Measurements from ENCODE around the gene SLC10A3. TPM values are rescaled to one million over a fixed set of nuclear protein-coding genes. Genes with fewer than 3 reads are reported as not detected.

The SLC10A3 gene
- total RNA-seq, 1 donor from 2014 or later = 17.5 TPM

GRCh38 chrX:154486052-154486395 lies 4.4 kb downstream of the SLC10A3 start:
- intact Hi-C loops (cut with micrococcal nuclease) = loop anchor here (5.0 kb wide), 1 partner anchor 46 kb away; no protein-coding TSS in a partner anchor
- DNase-seq (ENCODE audit: low spot score) = peak; percentile 29
- Mint-ChIP-seq H3K4me3 (ENCODE audit: low read depth) (peak overlapping the region; percentile 21), H3K4me1 (ENCODE audit: low read depth) (peaks cover 15% of the 10 kb centered on the region), H3K36me3 (ENCODE audit: low read depth) (peaks cover 31% of the 10 kb centered on the region), H3K27ac (no peak overlapping the region), H3K27me3 (ENCODE audit: low read depth) (no peaks in the 10 kb centered on the region), H3K9me3 (no peaks in the 10 kb centered on the region)

- Mint-ChIP-seq H3K4me3 (ENCODE audit: low read depth) (peak overlapping the region; percentile 71), H3K27ac (peak overlapping the region; percentile 58), H3K27me3 (ENCODE audit: low read depth) (no peaks in the 10 kb centered on the region), H3K4me1 (ENCODE audit: low read depth) (peaks cover 15% of the 10 kb centered on the region), H3K36me3 (ENCODE audit: low read depth) (peaks cover 31% of the 10 kb centered on the region), H3K9me3 (no peaks in the 10 kb centered on the region)
- no peak for DNase-seq (ENCODE audit: low spot score)
- intact Hi-C loops (cut with micrococcal nuclease) = loop anchor here (5.0 kb wide), 1 partner anchor 47 kb away; no protein-coding TSS in a partner anchor
Observed at GRCh38 chrX:154485150-154486051, 5.0 kb downstream of the SLC10A3 start.

- Mint-ChIP-seq H3K36me3 (ENCODE audit: low read depth) (peaks cover 31% of the 10 kb centered on the region), H3K9me3 (no peaks in the 10 kb centered on the region), H3K4me1 (ENCODE audit: low read depth) (peaks cover 12% of the 10 kb centered on the region), H3K27me3 (ENCODE audit: low read depth) (no peaks in the 10 kb centered on the region), H3K4me3 (ENCODE audit: low read depth) (peak overlapping the region; percentile 71), H3K27ac (no peak overlapping the region)
- intact Hi-C loops (cut with micrococcal nuclease) = loop anchor here (5.0 kb wide), 1 partner anchor 48 kb away; no protein-coding TSS in a partner anchor
- no peak for DNase-seq (ENCODE audit: low spot score)
Observed at GRCh38 chrX:154484255-154485149, 5.9 kb downstream of the SLC10A3 start.

GRCh38 chrX:154483325-154483724 lies 7.1 kb downstream of the SLC10A3 start:
- H3K27me3 Mint-ChIP-seq (ENCODE audit: low read depth) = no peaks in the 10 kb centered on the region
- H3K4me1 Mint-ChIP-seq (ENCODE audit: low read depth) = peaks cover 13% of the 10 kb centered on the region
- H3K9me3 Mint-ChIP-seq = no peaks in the 10 kb centered on the region
- intact Hi-C loops (cut with micrococcal nuclease) = no loop called here
- peak overlapping the region; percentile 42 for H3K27ac Mint-ChIP-seq
- DNase-seq (ENCODE audit: low spot score) = no peak
- H3K4me3 Mint-ChIP-seq (ENCODE audit: low read depth) = peak overlapping the region; percentile 26
- peaks cover 25% of the 10 kb centered on the region for H3K36me3 Mint-ChIP-seq (ENCODE audit: low read depth)

GRCh38 chrX:154482786-154483185 lies 7.6 kb downstream of the SLC10A3 start:
- H3K27ac Mint-ChIP-seq = no peak overlapping the region
- H3K36me3 Mint-ChIP-seq (ENCODE audit: low read depth) = peaks cover 20% of the 10 kb centered on the region
- no peaks in the 10 kb centered on the region for H3K27me3 Mint-ChIP-seq (ENCODE audit: low read depth)
- peaks cover 14% of the 10 kb centered on the region for H3K4me1 Mint-ChIP-seq (ENCODE audit: low read depth)
- H3K9me3 Mint-ChIP-seq = no peaks in the 10 kb centered on the region
- no peak for DNase-seq (ENCODE audit: low spot score)
- H3K4me3 Mint-ChIP-seq (ENCODE audit: low read depth) = no peak overlapping the region
- intact Hi-C loops (cut with micrococcal nuclease) = no loop called here

- H3K4me3 Mint-ChIP-seq (ENCODE audit: low read depth) = no peak overlapping the region
Observed at GRCh38 chrX:154481911-154482601, 8.4 kb downstream of the SLC10A3 start.

GRCh38 chrX:154481195-154481594 lies 9.2 kb downstream of the SLC10A3 start:
- Mint-ChIP-seq H3K9me3 (no peaks in the 10 kb centered on the region), H3K27me3 (ENCODE audit: low read depth) (no peaks in the 10 kb centered on the region), H3K4me3 (ENCODE audit: low read depth) (no peak overlapping the region), H3K36me3 (ENCODE audit: low read depth) (peaks cover 17% of the 10 kb centered on the region), H3K27ac (peak overlapping the region; percentile 22), H3K4me1 (ENCODE audit: low read depth) (peaks cover 15% of the 10 kb centered on the region)
- intact Hi-C loops (cut with micrococcal nuclease) = no loop called here
- DNase-seq (ENCODE audit: low spot score) = no peak

More at GRCh38 chrX:154481911-154482601, 8.4 kb downstream of the SLC10A3 start:
- Mint-ChIP-seq H3K9me3 (no peaks in the 10 kb centered on the region), H3K27ac (no peak overlapping the region), H3K4me1 (ENCODE audit: low read depth) (peaks cover 15% of the 10 kb centered on the region), H3K27me3 (ENCODE audit: low read depth) (no peaks in the 10 kb centered on the region), H3K36me3 (ENCODE audit: low read depth) (peaks cover 17% of the 10 kb centered on the region)
- intact Hi-C loops (cut with micrococcal nuclease) = no loop called here
- DNase-seq (ENCODE audit: low spot score) = no peak

GRCh38 chrX:154478728-154479622 lies 11.5 kb downstream of the SLC10A3 start, which contains the start of gene LAGE3:
Gene LAGE3 (minus strand): TSS chrX:154479281. CDS start chrX:154478915, 366 bp downstream.
- H3K36me3 Mint-ChIP-seq (ENCODE audit: low read depth) = peaks cover 11% of the 10 kb centered on the region
- peaks cover 14% of the 10 kb centered on the region for H3K4me1 Mint-ChIP-seq (ENCODE audit: low read depth)
- H3K27ac Mint-ChIP-seq = peak within 1 kb of the TSS; percentile 94
- no peaks in the 10 kb centered on the region for H3K9me3 Mint-ChIP-seq
- H3K27me3 Mint-ChIP-seq (ENCODE audit: low read depth) = no peaks in the 10 kb centered on the region
- intact Hi-C loops (cut with micrococcal nuclease) = loop anchor here (1.0 to 5.0 kb wide), 3 partner anchors 37 to 551 kb away; partner anchors contain the start of genes FAM3A and FAM50A
- peak; percentile 92 for DNase-seq (ENCODE audit: low spot score)
- H3K4me3 Mint-ChIP-seq (ENCODE audit: low read depth) = peak within 1 kb of the TSS; percentile 91

GRCh38 chrX:154477891-154478477 lies 12.4 kb downstream of the SLC10A3 start:
- Mint-ChIP-seq H3K4me1 (ENCODE audit: low read depth) (peaks cover 10% of the 10 kb centered on the region), H3K36me3 (ENCODE audit: low read depth) (peaks cover 9% of the 10 kb centered on the region), H3K27ac (peak overlapping the region; percentile 94), H3K4me3 (ENCODE audit: low read depth) (peak overlapping the region; percentile 91), H3K9me3 (no peaks in the 10 kb centered on the region), H3K27me3 (ENCODE audit: low read depth) (no peaks in the 10 kb centered on the region)
- no peak for DNase-seq (ENCODE audit: low spot score)
- intact Hi-C loops (cut with micrococcal nuclease) = loop anchor here (5.0 kb wide), 2 partner anchors 36 to 39 kb away; partner anchors contain the start of genes FAM3A and FAM50A

GRCh38 chrX:154476821-154477220 lies 13.6 kb downstream of the SLC10A3 start:
- no peaks in the 10 kb centered on the region for H3K27me3 Mint-ChIP-seq (ENCODE audit: low read depth)
- no peak overlapping the region for H3K4me3 Mint-ChIP-seq (ENCODE audit: low read depth)
- intact Hi-C loops (cut with micrococcal nuclease) = loop anchor here (5.0 kb wide), 2 partner anchors 35 to 40 kb away; partner anchors contain the start of genes FAM3A and FAM50A
- H3K4me1 Mint-ChIP-seq (ENCODE audit: low read depth) = peaks cover 10% of the 10 kb centered on the region
- no peak for DNase-seq (ENCODE audit: low spot score)
- no peaks in the 10 kb centered on the region for H3K9me3 Mint-ChIP-seq
- no peak overlapping the region for H3K27ac Mint-ChIP-seq
- peaks cover 14% of the 10 kb centered on the region for H3K36me3 Mint-ChIP-seq (ENCODE audit: low read depth)

- H3K4me1 Mint-ChIP-seq (ENCODE audit: low read depth) = peaks cover 5% of the 10 kb centered on the region
- H3K36me3 Mint-ChIP-seq (ENCODE audit: low read depth) = peaks cover 30% of the 10 kb centered on the region
- H3K4me3 Mint-ChIP-seq (ENCODE audit: low read depth) = no peak overlapping the region
- intact Hi-C loops (cut with micrococcal nuclease) = no loop called here
- no peaks in the 10 kb centered on the region for H3K27me3 Mint-ChIP-seq (ENCODE audit: low read depth)
- no peak overlapping the region for H3K27ac Mint-ChIP-seq
- no peak for DNase-seq (ENCODE audit: low spot score)
- H3K9me3 Mint-ChIP-seq = no peaks in the 10 kb centered on the region
Observed at GRCh38 chrX:154473683-154474082, 16.7 kb downstream of the SLC10A3 start.
